Cortex of kidney (tissue), 1 donor: ENCODE data around the gene PMPCA.
"Not testable (repeated sequence)": the region's sequence is repeated elsewhere in the genome, so short reads cannot be mapped to it uniquely, and the experiment has no call there.

ENCODE experiments used
- DNase-seq: peaks from one replicate; lab custom pipeline; 2025; lab: John Stamatoyannopoulos, UW

PMPCA gene

GRCh38 chr9:136394312-136395019 lies 16.0 kb upstream of the PMPCA start:
- DNase-seq: no peak

GRCh38 chr9:136395020-136395340 lies 15.5 kb upstream of the PMPCA start:
- no peak for DNase-seq

GRCh38 chr9:136395345-136396218 lies 14.9 kb upstream of the PMPCA start:
- no peak for DNase-seq

GRCh38 chr9:136396219-136396515 lies 14.3 kb upstream of the PMPCA start:
- DNase-seq: no peak

GRCh38 chr9:136397643-136398042 lies 12.8 kb upstream of the PMPCA start:
- no peak for DNase-seq

GRCh38 chr9:136398286-136398685 lies 12.2 kb upstream of the PMPCA start:
- no peak for DNase-seq

- DNase-seq: no peak
These were observed 11.1 kb upstream of the PMPCA start for GRCh38 chr9:136399176-136400037.

GRCh38 chr9:136400038-136400834 lies 10.2 kb upstream of the PMPCA start, which contains the start of gene SNAPC4:
TSS of gene SNAPC4 (minus strand) at chr9:136400170. CDS start at chr9:136398428, 1,742 bp downstream.
- no peak for DNase-seq

GRCh38 chr9:136401173-136401922 lies 9.1 kb upstream of the PMPCA start:
- DNase-seq: no peak

GRCh38 chr9:136402067-136402466 lies 8.4 kb upstream of the PMPCA start:
- no peak for DNase-seq

GRCh38 chr9:136403538-136403914 lies 6.9 kb upstream of the PMPCA start:
- no peak for DNase-seq

GRCh38 chr9:136403915-136404800 lies 6.3 kb upstream of the PMPCA start:
- no peak for DNase-seq

- DNase-seq: no peak
These were observed 5.7 kb upstream of the PMPCA start for GRCh38 chr9:136404801-136405136.

- DNase-seq: no peak
These were observed 5.0 kb upstream of the PMPCA start for GRCh38 chr9:136405481-136405880.

GRCh38 chr9:136405904-136406303 lies 4.6 kb upstream of the PMPCA start:
- DNase-seq: not testable (repeated sequence)

- DNase-seq: not testable (repeated sequence)
These were observed 3.4 kb upstream of the PMPCA start for GRCh38 chr9:136407061-136407460.

GRCh38 chr9:136407911-136408310 lies 2.5 kb upstream of the PMPCA start:
- no peak for DNase-seq

- DNase-seq: no peak
These were observed 652 bp upstream of the PMPCA start for GRCh38 chr9:136409557-136410455.

GRCh38 chr9:136411378-136411777 lies 920 bp downstream of the PMPCA start:
- no peak for DNase-seq
